Fibroblast of skin of right quadriceps (primary cell): Measurements from ENCODE around the gene OBI1.
A peak's percentile ranks its signal among the peaks of the same experiment; 100 is the strongest.

ENCODE experiments used
- DNase-seq: peaks from one replicate; pipeline ENCODE4 v3.0.0-alpha.2; 2013

The OBI1 gene

DNA sequence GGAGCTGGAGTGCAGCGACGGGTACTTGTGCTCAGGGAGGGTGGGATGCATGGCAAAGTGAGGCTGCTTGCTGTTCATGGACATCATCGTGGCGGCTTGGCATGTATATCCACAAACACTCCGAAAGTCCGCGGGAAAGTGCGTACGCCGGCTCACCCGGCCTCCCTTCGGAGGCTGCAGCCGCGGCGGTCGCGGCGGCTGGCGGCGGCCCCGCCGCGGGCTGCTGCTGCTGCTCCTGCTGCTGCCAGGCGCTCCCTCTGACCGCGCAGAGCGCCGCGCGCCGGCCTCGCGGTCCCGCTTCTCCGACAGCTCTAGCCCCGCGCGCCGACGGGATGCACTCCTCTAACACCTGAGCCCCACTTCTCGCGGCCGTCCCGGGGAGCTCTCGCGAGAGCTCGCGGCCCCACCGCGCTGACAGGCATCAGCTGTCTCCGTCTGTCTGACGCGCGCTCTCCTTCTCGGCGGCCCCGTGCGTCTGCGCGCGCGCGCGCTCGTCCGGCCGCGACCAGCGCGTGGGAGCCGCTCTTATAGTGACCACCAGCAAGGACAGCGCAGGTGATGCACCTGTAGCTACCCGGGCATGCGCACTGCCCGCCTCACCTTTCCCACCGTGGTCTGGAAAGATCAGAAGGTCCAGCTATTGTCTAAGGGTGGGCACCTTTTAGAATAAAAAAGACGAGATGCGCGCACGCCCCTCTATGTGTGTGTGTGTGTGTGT, 55.6 kb downstream of the OBI1 start, which contains the start of gene POU4F1:
POU4F1 (minus strand) TSS at position 313 of the 718 bp plus-strand sequence; CDS start at position 87, 226 bp downstream.
- DNase-seq = peak; percentile 24

DNA sequence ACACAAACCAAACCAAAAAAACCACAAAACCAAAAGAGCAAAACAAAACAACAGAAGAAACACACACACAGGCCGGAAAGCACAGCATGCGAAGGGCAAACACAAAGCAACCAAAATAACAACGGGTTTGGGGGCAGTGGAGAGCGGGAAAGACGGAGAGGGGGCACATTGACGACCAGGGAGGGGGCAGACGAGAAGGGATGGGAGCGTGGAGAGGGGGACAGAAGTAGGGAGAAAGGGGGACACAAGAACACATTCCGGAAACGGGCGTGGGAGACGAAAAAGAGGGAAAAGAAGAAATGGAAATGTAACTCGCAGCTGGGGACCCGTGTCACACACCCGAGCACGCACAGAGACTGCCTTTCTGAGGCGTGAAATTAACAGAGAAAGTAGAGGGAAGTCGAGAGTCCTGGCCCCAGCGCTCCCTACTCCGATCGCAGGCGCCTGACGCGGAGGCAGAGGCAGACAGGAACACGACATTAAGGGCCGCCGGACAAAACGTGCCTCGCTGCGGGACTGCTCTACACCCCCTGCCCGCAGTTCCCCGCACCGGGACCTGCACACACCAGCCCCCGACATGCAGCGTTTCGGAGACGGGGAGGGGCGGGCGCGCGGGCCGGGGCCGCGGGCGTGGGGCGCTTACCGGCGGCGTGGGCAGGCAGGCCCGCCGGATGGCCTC, 56.3 kb downstream of the OBI1 start:
- no peak for DNase-seq

DNA sequence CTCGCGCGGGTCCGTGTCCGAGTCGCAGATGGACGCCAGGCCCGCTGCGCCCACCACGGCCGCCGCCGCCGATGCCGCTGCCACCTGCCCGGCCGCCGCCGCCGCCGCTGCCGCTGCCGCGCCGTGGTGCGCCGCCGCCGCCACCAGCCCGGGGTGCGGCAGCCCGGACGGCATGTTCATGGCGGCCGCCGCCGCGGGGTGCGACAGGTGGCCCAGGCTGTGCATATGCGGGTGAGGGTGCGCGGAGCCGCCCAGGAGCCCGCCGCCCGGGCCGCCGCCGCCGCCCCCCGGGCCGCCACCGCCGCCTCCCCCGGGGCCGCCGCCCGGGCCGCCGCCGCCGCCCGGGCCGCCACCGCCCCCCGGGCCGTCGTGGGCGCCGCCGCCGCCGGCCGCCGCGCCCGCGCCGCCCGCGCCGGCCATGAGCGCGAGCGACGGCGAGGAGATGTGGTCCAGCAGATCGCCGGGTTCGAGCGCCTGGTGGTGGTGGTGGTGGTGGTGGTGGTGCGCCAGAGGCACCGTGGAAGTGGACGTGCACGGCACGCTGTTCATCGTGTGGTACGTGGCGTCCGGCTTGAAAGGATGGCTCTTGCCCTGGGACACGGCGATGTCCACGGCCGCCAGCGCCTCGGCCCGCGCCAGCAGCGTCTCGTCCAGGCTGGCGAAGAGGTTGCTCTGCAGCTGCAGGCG, 56.9 kb downstream of the OBI1 start:
- no peak for DNase-seq

DNA sequence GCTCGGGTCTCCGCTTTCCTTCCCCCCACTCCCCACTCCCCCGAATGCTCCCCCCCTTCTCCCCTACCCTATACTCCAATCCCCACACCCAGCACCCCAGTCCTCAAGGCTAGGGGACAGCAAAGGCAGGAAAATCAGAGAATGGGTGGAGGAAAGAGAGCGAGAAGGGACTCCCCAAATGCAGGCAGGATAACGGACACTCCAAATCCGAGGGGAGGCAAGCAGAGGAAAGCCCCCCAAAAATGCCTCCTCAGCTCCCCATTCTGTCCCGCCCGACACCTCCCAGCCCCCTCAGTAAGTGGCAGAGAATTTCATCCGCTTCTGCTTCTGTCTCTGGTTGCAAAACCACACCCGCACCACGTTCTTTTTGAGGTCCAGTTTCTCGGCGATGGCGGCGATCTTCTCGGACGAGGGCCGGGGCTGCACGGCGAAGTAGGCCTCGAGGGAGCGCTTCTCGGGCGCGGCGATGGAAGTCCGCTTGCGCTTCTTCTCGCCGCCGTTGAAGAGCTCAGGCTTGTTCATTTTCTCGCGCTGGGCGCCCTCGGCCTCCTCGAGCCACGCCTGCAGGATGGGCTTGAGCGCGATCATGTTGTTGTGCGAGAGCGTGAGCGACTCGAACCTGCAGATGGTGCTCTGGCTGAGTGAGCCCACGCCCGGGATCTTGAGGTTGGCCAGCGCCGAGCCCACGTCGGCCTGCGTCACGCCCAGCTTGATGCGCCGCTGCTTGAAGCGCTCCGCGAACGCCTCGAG, 57.7 kb downstream of the OBI1 start:
- DNase-seq = no peak

DNA sequence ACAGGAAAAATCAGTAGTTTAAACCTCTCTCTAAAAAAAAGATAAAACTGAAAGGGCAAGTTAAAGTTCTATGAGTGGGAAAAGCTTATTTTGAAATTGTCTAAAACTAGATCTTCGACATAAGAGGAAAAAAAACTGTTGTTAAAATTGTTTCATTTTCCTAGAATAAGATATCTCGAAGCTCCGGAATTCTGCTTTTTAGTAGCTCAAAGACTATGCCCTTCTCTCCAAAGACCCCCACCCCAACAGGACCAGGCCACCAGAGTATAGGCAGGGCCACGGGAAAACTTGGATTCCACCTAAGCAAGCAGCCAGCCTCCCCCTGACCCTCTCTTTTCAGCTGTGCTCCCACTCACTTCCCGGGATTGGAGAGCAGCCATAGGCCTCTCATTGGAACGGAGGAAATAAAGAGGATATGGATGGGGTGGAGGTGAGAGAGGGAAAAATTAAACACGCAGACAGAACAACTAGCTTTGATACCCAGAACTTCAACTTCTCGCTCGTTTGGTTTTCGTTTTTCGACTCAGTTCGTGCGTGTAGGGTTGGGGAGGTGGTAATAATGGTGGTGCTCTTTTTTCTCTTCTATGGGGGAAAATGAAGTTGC, 58.6 kb downstream of the OBI1 start:
- no peak for DNase-seq

DNA sequence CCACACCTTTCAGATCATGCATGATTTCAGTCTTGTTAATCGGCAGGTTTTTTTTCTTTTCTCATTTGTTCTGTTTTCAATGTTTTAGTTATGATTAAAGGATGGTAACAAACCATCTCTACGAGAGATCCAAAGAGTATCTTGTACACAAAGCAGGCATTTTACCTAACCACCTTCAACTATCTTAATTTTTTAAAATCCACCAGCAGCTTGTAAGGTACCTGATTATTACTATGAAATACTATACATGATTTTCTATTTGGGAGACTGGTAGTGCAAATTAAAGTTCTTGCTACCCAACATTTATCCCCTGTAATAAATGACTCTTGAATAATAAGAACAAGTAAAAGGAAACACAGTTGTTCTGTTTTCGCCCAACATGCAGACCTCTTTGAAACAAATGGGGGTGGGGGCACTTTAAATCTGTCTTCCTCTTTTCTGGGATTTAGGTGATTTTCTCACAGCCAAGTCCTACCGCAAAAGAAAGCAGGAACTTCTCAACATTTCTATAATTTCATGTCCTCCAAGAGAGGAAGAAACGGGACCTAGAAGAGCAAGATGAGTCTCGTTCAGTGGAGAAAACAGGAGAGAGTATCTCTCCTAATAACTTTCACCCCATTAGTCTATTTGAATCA, 59.2 kb downstream of the OBI1 start:
- no peak for DNase-seq

DNA sequence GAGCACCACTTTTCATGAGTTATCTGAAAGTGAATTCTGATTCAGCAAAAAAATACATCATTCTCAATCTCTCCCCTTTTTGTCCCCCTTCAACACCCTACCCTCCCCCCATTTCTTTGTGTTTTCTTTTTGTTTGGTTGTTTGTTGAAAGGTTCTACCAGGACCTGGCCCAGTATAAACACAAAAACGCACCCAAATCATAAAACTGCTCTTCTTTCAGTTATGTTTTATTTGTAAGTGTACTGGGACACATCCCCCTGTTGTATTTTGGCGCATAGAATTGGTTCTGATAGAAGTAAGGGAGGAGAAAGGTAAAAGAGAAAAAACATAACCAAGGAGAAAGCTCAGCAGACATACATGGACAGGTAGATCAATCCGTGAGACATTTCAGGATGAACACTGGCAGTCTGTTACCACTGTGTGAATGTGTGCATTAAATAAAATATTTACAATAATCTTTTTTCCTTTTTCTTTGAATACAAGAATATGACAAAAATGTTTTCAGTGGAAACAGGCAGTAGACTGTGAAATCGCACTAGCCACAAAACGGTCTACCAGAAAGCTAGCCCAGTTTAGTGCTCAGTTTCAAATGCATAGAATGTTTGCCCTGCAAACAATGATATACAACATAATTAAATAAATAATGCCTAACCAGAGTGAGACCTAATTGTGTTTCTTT, 59.9 kb downstream of the OBI1 start:
- no peak for DNase-seq

DNA sequence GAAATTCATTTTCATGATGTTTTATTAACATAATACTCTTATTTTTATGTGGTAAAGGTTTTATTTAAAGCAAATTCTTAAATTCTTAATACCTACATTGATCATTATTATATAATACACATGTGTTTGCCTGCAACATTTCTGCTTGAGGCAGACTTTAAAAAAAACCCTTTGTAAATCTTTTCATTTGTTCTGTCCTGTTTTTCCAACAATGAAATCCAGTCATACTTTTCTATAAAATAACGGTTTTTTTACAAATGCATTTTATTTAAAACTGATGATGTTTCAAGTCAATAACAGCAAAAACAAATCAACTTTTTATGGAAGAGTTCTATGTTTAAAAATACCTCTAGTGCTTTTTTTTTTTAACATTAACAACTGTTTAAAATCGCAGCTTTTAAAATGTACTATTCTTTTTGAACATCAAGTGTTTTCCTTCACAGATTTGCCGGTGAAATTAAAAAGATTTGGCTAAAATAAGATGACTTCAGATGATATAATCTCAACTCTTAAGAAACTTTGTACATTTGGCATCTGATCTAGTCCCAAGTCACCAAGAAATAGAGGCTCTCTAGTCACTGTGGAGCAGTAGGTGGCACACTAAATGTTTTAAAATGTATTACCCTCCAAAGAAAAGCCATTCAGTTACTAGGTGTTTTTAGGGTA, 60.7 kb downstream of the OBI1 start:
- DNase-seq = no peak

DNA sequence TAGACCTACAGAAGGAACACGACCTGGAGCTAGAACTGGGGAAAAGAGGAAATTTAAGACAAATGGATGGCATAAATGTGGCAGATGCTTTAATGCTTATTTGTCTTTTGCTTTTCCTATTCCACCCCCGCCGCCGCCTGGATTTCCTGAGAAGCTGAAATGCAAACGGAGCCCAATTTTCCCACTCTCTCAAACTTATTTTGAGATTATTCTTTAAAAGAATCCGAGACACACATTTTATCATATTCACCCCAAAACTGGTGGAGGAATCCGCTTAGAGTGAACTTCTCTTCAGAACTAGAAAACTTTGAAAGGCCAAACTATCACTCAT, 61.4 kb downstream of the OBI1 start:
- no peak for DNase-seq

DNA sequence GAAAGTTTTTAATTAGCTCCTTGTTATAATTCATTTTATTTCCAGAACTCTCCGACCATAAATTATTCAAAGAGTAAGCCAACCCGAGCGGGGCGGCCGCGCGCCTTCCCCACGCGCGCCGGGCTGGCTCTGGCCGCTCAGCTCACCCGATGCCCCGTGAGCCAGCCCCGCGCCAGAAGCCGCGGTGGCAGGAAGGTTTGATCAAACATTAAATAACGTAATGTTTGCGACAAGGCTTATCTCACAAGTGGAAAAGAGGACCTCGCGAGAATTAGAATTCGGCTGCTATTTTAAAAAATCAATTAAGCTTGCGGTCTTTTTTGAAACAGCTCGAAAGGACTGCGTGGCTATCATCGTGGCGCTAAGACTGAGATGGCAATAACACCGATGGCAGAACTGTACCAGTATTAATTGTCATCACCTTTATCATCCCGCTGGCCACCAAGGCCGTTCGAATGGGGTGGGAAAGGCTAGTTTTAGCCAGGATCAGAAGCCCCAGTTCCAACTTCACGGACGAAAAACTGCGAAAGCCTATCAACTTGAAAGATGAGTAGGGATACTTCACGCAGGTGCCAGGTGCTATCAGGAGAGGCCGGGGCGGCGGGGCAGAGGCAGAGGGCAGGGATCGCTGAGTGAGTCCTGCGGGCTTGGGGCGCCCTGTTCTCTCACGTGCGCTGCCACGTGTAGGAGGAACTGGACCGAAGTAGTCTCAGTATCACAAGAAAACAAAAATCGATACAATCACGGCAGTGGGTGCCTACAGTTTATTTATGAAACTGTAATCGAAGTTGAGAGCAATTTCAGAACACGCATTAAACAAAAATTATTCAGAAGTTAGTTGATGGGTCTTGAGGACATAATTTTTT, 62.0 kb downstream of the OBI1 start:
- DNase-seq = no peak

DNA sequence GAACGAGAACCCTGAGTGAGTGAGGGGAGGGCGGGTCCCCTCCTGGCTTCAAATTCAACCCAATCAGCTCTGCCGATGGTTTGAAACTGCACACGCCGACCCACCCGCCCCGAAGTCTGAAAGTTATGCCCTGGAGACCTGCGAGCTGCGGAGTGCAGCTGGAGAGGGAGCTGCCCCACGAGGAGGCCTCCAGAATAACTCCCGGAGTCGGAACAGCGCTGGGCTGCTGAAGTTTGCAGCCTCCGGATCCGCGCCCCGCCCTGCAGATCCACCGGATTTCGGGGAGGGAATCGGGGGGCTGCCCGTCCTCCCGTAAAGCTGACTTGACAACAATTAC, 62.6 kb downstream of the OBI1 start:
- no peak for DNase-seq

DNA sequence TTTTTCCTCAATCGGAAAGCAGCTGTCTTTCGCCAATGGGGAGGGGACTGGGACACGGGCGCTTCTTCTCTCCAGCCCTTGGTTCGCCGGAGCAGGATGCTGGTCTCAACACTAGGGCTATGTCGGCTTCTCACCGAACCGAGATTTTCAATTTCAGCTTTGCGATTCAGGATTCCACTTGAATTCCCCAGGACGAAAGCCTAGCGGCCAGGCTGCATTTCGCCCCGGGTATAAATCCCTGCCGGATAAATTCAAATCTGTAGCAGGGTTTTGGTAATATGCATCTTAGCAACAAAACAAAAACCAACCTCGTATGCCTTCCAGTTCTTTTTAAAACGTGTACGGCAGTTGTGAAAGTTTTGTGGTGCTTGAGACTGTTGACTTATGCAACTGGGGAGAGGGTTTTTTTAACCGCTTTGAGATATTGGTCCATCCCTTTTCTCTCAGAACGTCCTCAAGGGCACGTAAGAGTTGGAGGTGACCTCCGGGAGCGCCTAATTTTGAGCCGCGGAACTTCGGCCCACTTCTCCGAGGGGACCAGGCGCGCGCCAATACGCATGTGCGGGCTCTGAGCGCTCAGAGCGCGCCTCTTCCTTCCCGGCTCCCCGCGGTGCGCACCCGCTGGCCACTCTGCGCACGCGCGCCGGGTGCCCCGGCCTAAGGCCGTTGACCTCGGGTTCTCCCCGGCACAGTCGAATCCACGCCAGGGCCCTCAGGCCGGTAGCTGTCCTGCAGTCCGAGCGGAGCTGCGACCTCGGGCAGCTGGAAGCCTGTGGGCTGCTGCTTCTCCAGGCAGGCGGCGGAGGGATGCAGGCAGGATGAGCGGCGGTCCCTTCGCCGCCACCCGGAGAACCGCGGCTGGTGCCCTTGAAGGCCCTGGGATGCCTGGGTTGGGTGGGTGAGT, 63.2 kb downstream of the OBI1 start:
- no peak for DNase-seq

DNA sequence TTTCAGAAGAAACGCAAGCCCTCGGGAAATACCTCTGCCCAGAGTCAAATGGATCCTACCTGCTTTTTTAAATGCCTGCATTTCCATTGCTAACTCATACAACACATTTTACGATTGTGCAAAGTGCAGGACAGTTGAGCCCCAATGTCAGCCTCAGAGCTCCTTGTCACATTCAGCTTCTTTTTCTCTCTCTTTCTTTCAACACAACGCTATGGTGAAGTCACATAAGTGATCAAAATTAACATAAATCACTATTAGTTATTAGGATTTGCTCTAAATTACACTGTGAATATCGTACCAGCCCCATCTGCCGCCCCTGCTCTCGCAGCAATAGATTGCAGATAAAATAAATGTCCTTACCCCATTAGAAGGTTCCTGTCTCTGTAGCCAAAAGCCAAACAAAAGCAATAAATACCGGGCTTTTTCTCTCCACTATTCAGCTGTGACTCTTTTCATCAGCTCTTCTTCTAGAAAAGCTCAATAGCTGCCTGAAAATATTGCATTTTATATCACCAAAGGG, 64.4 kb downstream of the OBI1 start:
- DNase-seq = no peak

DNA sequence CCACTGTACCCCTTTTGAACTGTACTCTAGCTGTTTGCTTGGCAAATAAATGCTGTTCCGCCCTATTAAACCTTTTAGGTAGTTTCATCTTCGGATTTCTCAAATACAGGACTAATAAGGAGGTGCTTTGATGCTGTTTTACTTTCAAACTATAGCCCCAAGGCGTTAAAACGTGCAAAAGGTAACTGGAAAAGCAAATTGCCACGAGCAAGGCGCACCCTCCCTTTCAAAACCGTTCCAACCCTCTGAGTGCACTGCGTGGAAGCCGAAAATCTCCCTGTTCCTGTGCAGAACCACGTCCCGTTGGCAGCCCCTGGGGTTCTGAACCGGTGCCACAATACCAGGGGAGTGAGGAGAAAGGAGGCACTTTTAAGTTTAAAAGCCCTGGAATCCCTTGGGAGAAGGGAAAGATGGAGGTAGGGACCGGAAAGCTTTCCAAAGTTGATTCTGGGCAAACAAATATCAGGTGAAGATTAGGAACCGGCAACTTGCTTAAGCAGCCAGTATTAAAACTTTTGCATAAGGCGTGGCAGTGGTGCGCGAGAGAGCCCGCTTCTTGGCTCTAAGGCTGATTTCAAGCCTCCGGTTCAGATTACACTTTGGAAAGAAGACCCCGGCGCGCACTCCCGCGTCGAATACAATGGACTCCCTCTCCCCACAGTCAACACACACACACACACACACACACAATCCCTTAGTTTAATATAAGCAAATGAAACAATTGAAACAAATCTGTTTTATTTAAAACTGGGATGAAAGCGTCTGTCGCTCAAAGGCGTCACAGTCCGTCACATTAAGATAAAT, 65.1 kb downstream of the OBI1 start:
- no peak for DNase-seq

DNA sequence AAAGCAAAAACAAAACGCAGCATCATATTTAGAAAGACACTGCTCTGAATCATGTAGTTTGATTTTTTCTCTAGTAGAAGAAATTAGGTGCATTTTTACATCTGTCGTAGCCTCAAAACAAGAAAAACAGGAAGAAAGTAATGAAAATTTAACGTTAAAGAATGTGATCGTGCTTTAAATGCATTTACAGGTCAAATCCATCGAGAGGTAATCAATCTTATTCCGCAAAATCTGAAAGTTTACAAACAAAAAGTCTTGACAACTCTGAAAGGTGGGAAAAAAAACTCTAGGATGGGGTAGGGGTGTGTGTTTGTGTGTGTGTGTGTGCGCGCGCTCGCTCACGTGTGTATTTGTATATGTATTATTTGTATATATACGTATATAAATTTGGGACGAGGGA, 65.8 kb downstream of the OBI1 start:
- DNase-seq = no peak

DNA sequence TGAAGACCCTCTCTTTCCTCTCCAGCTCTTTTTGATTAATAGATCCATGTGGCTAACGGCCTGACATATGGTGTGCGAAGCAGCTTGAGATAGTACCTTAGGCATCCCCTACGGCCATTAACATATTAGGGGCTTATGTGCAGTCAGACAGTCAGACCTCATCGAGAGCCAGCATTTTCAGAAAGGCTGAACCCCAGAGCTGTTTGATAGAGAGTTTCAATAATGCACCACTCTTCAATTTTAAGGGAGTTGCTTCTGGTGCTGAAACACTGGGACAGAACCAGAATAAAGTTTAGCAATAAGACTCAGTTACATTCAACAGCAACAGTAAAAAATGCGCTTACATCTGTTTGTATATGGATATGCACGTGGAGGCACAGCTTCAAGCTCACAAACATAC, 66.4 kb downstream of the OBI1 start:
- DNase-seq = no peak

DNA sequence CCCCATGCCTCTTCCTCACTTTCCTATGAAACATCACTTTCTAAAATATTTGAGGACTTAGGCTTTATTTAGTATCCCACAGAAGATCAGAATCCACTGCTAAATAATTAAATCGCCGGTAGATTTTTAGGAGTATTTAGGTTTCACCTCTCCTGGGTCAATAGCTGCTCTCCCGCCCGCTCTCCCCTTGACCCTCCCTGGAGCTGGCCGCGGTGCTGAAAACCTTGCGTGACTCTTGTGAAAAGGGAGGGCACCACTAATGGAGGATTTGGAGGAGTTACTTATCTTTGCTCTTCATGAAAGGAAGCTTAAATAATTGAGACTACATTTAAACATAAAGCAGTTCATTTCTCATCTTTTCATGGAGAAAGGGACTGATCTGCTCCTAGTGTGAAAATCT, 69.7 kb downstream of the OBI1 start:
- DNase-seq = no peak

DNA sequence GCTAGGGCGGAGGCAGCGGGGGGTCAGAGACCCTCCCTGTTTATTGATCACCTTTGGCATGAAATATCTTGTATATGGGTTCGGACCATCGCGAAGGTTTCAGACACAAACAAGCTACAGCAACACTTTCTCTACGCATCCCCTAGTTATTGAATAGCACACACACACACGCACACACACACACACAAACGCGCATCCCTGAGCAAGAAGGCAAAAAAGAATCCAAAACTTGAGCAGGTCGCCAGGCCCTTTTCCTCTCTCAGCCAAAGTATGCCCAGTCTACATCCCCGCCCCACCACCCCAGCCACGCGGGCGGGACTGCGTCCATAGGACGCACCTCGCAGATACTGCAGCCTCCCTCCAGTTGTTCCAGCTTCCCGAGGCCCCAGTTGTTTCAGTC, 71.6 kb downstream of the OBI1 start:
- DNase-seq = no peak
